Measurements from ENCODE around the gene HMG20A.
A peak's percentile ranks its signal among the peaks of the same experiment; 100 is the strongest.
"Not testable (repeated sequence)": the region's sequence is repeated elsewhere in the genome, so short reads cannot be mapped to it uniquely, and the experiment has no call there.

HMG20A gene

DNA sequence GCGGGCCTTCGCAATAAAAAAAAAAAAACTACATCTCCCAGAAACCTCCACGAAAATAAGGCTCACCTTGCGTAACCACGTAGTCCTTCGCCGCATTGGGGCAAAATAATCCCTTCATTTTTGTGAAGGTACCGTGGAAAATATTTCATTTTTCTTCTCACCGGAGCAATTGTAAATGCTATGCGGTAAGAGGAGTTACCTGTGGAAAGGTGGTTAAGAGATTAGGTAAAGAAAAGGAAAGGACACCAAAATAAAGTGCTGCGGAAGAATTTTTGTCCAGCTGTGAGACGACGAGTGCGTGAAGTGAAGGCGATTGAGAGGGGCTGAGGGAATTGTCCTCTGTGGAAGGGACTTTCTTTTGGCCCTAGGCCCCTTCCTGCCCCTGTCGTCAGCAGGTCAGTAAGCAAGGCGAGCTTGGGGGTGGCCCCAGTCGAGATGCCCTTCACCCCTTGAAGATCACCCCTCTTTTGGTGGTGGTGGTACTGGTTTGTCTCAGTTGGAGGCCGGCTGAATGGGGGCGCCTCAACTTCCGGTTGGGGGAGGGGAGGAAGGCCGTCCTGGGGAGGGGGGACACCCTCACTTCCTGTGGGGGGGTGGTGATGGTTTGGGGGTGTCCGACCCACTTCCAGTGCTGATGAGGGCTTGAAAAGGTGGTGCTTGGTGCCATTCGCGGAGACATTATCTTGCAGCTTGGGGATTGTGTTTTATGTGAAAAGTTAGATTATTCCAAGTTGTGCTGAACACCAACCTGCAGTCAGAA, at the start of gene HMG20A:
Gene HMG20A (plus strand): TSS at position 279 of the 760 bp plus-strand sequence. CDS start 37,520 bp downstream, outside the sequence.
- DNase-seq (ENCODE audit: low read depth) = peak; percentile 90

DNA sequence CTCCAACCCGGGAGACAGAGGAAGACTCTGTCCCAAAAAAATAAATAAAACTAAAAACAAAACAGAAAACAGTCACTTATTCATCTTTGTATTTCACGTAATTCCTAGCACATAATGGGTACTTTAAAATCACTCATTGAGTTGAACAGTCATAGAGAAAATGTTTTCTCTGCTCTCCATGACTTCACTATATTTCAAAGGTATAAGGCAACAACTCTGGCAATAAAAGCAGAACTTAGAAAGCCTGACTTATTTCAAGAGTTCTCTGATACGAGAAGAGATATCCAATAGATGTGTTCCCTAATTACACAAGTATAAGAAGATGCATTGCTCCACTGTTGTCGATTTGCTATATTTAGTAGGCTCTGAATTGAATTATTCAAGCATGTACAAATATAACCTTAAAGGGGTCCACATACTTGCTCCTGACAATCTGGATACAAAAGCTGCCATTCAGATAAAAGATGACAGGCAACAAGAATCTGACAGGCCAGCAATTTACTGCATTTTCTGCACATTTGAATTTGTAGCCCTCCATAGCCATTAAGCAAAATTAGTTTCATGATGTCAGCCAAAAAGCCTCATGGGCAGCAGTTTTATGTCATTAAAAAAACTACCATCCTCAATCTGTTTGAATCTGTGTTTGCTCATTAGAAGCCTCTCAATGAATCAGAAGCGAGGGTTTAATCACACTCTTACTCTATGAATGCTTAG, 48.7 kb upstream of the HMG20A start:
- DNase-seq (ENCODE audit: low read depth) = no peak

DNA sequence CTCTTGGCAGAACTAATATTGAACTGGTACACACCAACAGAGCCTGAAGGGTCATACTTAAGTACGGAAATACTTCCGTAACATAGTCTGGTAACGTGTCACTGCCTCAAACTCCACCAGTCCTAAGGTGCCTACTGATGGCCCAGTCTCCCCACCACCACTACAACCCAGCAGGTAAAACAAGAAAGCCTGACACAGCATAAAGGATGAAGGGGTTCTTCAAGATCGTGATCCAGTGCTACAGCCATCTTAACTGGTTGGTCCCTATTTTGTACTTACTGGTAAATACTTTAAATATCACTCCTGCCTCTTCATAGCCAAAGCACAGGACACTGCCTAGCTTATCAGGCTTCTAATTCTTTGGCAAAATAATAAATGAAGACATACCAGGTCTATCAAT, 47.2 kb upstream of the HMG20A start:
- no peak for DNase-seq (ENCODE audit: low read depth)

DNA sequence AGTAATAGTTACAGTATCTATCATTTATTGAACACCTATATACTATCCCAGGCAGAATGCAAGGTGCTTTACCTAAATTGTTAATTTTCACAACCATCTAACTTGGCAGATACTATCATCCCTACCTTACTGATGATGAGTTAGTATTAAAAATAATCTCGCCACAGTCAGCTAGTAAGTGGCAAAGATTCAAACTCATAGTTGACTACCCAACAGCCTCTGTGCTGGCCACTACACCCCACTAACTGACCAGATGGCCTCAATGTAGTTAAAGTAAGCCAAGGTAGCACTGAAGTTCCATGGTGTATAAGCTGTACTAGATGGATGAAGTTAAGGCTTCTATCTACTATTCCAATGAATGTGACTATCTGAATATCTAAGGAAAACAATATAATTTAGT, 45.6 kb upstream of the HMG20A start:
- DNase-seq (ENCODE audit: low read depth) = no peak

DNA sequence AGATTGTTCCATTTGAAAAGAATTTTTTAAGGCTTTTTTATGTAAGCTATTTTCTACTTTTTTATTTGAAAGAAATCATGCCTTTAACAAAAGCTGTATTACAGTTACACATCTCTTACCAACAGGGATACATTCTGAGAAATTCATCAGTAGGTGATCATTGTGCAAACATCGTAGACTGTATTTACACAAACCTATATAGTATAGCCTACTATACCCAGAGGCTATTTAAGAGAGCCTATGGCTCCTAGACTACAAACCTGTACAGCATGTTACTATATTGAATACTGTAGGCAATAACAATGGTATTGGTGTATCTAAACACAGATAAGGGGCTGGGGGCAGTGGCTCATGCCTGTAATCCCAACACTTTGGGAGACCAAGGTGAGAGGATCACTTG, 43.9 kb upstream of the HMG20A start:
- DNase-seq (ENCODE audit: low read depth) = no peak

DNA sequence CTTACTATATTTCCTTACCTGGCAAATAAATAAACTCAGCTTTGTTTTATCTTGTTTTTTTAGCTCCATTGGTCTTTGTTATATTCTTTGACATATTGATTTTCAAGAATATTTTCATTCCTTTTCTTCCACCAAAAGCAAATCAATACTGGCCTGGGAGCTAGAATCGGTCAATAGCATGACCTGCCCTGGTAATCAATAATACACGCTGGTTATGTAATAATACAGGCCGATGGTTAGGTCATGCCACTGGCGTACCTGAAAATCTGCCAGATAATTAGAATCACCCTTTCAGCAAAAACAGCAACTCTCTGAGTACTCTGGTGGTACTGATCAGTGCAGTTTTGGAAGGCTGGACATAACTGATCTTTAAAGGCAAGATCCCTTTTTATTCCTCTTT, 40.7 kb upstream of the HMG20A start:
- DNase-seq (ENCODE audit: low read depth) = no peak

DNA sequence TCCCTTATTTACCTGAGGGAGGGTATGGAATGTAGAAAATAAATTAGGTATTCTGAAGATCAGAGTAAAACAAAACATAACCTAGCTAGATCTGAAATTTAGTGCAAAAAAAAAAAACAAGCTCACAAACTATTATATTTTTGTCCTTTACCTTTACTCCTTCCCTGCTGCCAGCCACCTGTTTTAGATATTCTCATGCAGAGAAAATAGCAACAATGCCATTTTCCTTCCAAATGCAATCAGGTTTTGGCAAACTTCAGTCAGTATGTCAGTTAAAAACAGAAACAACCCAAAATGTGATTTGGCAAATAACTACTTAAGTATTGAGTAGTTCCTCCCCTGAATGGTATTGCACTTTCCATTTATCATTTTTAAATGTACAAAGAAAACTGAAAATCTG, 36.6 kb upstream of the HMG20A start:
- no peak for DNase-seq (ENCODE audit: low read depth)

DNA sequence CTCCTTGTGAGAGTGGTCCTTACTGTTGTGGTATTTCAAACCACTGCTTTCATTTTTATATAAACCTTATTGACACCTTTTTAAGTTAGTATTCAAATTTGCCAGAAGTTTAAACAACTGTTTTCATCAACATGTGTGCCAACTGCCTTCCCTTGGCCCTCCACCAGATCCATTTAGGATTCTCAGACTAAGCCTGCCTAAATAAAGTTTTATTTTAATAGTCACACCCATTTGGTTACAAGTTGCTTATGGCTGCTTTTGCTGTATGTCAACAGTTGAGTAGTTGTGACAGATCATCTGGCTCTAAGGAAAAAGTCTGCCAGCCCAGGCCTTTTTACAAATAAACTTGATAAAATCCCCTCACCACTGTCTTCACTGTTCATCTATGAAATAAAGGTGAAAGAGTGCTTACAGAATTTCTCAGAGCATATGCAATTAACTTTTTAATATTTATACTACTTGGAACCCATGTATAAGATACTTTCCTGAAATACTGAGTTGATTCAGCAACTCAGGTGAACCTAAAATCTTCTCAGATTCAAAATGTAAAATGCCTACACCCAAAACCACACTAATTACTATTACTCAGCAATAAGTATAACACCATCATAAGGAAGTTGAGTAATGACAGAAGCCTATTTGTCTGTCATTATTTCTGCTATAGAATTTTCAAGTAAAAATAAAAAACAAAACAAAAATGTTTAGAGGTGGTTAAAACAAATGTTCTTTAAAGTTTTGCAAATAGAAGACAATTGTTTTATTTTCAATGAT, 35.9 kb upstream of the HMG20A start:
- no peak for DNase-seq (ENCODE audit: low read depth)

DNA sequence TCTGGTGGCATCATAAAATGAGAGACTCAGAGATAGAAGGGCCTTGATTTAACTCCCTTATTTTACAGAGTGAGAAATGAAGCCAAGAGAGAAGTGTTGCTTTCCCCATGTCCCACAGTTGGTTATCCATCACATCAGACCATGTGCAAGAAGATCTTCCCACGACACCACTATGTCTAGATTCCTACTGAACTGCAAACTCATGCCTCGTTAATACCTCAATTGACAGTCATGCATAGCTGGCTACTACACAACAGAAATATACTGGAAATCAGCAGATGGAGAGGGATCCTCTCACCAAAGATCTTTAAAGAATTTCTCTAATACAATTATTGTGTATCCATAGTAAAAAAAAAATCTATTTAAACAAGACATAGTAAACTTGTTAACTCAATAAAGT, 34.1 kb upstream of the HMG20A start:
- DNase-seq (ENCODE audit: low read depth) = no peak

DNA sequence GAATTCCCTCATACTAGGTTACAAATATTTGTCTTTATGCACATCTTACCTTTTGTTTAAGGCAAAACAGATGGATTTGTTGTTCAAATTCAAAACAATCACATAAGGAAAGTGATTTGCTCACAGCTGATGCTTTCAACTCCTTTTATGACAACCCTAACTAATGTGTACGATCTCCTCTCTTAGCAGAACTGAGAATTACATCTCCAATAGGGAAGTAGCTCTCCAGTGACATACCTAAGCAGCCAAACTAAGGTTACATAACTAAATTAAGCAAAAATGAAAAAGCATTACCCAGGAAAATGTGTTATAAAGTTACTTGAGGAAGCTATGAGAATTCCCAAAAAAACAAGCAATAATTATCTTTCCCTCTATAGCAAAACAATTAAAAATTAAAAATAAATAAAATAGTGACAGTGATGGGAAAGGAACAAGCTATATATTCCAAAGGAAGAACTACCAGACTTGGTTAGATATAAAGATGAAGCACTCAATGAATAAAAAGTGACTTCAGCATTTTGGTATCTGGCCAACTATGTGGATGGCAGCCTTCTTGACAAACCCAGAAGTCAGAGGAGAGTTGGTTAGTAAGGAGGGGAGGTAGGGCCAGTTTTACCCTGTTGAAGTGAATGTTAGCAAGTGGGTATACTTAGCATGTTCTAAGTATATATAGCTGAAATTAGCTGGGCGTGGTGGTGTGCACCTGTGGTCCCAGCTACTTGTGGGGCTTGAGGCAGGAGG, 33.2 kb upstream of the HMG20A start:
- no peak for DNase-seq (ENCODE audit: low read depth)

DNA sequence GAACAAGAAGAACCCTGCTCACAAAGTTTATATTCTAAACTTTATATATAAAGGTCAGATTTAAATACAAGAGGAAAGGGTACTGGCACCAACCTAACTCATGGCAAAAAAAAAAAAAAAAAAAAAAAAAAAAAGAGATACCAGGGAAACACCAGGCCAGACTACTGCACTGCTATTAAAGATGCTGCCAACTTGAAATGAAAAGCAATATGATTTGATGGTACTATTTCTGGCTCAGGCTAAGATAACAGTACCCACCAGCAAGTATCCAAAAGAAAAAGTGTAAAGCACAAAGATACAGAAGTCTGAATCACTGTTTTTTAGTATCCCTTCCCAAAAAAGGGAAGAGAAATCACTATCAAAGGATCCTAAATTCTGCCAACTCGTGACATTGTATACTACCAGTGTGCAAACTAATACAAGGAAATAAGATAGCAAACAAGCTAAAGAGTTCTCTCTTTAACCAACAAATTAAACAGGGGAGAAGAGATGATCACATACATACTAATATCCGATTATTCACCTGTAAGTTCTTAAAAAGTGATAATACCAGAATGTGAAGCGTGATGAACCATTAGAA, 29.2 kb upstream of the HMG20A start:
- no peak for DNase-seq (ENCODE audit: low read depth)

DNA sequence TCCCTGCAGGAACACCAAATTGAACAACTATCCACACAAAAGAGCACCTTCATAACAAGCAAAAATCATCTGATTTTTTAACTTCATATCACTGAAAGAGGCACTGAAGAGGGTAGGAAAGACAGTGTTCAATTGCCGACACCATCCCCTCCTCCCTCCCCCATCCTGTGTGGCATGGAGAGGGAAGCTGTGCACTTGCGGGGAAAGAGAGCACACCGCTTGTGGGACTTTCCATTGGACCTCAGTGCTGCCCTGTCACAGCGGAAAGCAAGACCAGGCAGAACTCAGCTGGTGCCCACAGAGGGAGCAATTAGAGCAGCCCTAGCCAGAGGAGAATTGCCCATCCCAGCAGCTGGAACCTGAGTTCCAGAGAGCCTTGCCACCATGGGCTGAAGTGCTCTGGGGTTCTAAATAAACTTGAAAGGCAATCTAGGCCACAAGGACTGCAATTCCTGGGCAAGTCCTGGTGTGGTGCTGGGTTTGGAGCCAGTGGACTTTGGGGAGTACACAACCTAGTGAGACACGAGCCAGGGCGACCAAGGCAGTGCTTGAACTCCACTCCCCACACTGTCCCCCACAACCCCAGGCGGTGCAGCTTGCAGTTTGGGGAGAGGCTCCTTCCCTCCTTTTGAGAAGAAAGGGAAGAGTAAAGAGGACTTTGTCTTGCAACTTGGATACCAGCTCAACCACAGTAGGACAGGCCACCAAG, 27.8 kb upstream of the HMG20A start:
- DNase-seq (ENCODE audit: low read depth) = no peak

DNA sequence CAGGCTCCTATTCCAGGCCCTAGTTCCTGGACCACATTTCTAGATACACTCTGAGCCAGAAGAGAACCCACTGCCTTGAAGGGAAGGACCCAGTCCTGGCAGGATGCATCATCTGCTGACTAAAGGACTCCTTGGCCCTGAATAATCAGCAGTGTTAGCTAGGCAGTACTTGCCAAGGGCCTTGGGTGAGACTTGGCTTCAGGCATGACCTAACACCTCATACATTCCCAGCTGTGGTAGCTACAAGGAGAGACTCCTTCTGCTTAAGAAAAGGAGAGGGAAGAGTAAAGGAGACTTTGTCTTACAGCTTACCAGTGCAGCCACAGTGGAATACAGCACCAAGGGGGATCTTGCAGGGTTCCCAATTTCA, 27.2 kb upstream of the HMG20A start:
- DNase-seq (ENCODE audit: low read depth) = no peak

DNA sequence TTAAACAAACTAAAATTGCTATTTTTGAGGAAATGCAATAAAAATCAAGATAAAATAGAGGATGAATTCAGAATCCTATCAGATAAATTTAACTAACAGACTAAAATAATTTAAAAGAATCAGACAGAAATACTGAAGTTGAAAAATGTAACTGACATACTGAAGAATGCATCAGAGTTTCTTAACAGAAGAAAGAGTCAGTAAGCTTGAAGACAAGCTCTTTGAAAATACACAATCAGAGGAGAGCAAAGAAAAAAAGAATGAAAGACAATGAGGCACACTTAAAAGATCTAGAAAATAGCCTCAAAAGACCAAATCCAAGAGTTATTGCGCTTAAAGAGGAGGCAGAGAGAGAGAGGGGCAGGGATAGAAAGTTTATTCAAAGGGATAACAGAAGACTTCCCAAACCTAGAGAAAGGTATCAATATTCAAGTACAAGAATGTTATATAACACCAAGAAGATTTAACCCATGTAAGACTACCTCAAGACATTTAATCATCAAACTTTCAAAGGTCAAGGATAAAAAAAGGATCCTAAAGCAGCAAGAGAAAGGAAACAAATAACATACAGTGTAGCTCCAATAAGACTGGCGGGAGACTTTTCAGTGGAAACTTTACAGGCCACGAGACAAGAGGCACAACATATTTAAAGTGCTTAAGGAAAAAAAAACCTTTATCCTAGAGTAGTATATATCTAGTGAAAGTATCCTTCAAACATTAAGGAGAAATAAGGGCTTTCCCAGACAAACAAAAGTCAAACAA, 25.5 kb upstream of the HMG20A start:
- DNase-seq (ENCODE audit: low read depth) = no peak

DNA sequence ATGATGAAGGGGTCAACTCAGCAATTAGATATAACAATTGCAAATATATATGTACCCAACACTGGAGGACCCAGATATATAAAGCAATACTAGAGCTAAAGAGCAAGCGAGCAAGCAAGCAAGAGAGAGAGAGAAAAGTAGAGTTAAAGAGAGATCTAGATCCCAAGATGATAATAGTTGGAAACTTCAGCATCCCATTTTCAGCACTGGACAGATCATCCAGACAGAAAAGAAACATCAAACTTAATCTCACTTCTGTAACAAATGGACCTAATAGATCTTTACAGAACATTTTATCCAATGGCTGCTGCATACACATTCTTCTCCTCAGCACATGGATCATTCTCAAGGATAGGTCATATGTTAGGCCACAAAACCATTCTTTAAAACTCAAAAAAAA, 24.0 kb upstream of the HMG20A start:
- DNase-seq (ENCODE audit: low read depth) = no peak

DNA sequence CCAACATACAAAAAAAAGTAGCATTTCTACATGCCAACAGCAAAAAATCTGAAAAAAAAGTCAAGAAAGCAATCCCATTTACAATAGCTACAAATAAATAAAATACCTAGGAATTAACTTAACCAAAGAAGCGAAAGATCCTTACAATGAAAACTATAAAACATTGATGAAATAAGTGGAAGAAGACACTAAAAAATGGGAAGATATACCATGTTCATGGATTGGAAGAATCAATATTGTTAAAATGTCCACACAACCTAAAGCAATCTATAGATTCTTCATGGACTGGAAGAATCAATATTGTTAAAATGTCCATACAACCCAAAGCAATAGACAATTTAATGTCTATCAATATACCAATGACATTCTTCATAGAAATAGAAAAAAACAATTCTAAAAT, 21.8 kb upstream of the HMG20A start:
- DNase-seq (ENCODE audit: low read depth) = no peak

DNA sequence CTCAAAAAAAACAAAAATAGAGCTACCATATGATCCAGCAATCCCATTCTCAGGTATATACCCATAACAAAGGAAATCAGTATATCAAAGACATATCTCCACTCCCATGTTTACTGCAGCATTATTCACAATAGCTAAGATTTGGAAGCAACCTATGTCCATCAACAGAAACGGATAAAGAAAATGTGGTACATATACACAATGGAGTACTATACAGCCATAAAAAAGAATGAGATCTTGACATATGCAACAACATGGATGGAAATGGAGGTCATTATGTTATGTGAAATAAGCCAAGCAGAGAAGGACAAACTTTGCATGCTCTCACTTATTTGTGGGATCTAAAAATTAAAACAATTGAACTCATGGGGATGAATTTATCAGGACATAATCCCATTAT, 20.4 kb upstream of the HMG20A start:
- no peak for DNase-seq (ENCODE audit: low read depth)

DNA sequence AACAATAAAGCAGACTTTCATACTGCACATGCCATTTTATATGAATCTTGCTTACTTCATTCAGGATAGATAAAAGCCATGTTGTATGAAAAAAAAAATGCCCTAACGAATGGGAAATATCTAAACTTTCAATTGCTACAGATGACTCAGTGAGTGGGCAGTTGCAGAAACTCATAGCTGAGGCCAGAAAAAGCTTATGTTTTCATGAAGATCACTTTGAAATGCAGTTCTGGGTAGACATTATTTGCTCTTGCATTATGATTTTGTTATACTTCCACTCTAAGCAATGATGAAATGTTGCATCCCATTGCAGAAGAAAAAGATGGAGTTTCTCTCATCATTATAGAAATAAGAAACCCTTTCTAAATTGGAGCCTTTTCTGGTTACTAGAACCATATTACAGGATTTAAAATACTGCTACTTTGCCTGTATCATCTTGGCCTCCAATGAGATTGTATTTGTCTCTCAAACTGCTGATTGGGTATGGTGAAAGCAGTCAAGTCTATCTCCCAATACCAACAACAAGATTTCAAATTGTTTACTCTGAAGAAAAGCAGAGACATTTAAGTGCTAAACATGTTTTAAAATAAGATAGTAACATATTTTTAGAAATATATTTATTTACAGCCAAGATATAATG, 17.8 kb upstream of the HMG20A start:
- DNase-seq (ENCODE audit: low read depth) = peak; percentile 84

DNA sequence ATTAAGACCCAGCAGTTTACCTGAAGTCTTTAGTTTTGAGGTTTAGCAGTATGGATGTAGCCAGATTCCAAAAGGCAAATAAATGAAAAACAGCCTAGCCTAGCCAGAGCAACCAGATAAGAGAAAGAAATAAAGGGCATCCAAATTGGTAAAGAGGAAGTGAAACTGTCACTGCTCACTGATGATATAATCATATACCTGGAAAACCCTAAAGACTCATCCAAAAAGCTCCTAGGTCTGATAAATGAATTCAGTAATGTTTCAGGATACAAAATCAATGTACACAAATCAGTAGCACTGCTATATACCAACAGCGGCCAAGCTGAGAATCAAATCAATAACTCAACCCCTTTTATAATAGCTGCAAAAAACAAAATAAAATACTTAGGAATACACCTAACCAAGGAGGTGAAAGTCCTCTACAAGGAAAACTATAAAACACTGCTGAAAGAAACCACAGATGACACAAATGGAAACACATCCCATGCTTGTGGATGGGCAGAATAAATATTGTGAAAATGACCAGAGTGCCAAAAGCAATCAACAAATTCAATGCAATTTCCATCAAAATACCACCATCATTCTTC, 14.4 kb upstream of the HMG20A start:
- not testable (repeated sequence) for DNase-seq (ENCODE audit: low read depth)

DNA sequence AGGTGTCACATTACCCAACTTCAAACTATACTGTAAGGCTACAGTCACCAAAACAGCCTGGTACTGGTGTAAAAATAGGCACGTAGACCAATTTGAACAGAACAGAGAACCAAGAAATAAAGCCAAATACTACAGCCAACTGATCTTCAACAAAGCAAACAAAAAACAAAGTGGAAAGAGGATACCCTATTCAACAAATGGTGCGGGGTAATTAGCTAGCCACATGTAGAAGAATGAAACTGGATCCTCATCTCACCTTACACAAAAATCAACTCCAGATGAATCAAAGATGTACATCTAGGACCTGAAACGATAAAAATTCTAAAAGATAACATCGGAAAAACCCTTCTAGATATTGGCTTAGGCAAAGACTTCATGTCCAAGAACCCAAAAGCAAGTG, 13.8 kb upstream of the HMG20A start:
- no peak for DNase-seq (ENCODE audit: low read depth)

All from fibroblast of gingiva (primary cell).